Body of pancreas (tissue), 4 donors: ENCODE results near the gene LPP. TPM values are rescaled to one million over a fixed set of nuclear protein-coding genes. Genes with fewer than 3 reads are reported as not detected.

Experiments used
- ATAC-seq: fragments of 150-250 bp; one replicate; pipeline ENCODE4 v1.9.1; 2016
- DNase-seq, 4 donors: peaks; one replicate each; pipeline ENCODE4 v3.0.0-alpha.2; 2019
- H3K27ac ChIP-seq, 4 donors: fragments of 200-600 bp; sonication (generic); 1 replicate in 3 of 4; 2 replicates in 1 of 4; pipeline versions ENCODE4 v1.5.1 to v1.6.1; 2016 to 2019; ENCODE audit warnings: mild to moderate bottlenecking in 1 of 4, mixed read lengths in 1 of 4, moderate library complexity in 1 of 4
- H3K27me3 ChIP-seq, 2 donors: fragments of 200-600 bp; sonication (generic); one replicate each; pipeline ENCODE4 v1.6.0; 2016; ENCODE audit warnings: mild to moderate bottlenecking in 1 of 2
- H3K36me3 ChIP-seq, 2 donors: fragments of 200-600 bp; sonication (generic); replicated peaks in 1 of 2; 2 replicates each; pipeline ENCODE4 v1.5.1; 2016; ENCODE audit warnings: low read depth in 2 of 2; ENCODE audit not compliant: insufficient read depth in 1 of 2
- H3K4me1 ChIP-seq: fragments of 200-600 bp; sonication (generic); one replicate; pipeline ENCODE4 v1.6.0; 2016
- H3K4me3 ChIP-seq, 2 donors: fragments of 200-600 bp; sonication (generic); 1 replicate in 1 of 2; 2 replicates in 1 of 2; pipeline ENCODE4 v1.5.1; 2016 to 2019
- H3K9me3 ChIP-seq, 3 donors: fragments of 200-600 bp; sonication (generic); 1 replicate in 2 of 3; 2 replicates in 1 of 3; pipeline ENCODE4 v1.5.1; 2016
- POLR2A ChIP-seq, 3 donors: fragments of 450-650 bp; IDR thresholded peaks; one replicate each; pipeline ENCODE4 v1.6.1; 2016; ENCODE audit warnings: antibody characterized with exemption in 3 of 3, mild to moderate bottlenecking in 2 of 3
- WGBS, 2 donors: methylation state at CpG; one replicate each; pipeline ENCODE4 v1.1.5; 2017; 5-methylcytosine and 5-hydroxymethylcytosine counted together
- intact Hi-C: fragments of 100-400 bp; cut with DNase I; formaldehyde crosslinking; loops from one replicate; pipeline ENCODE4 v1.15.1; 2023
- total RNA-seq, 2 donors: library from RNA; depleted of rRNA; stranded (reverse); fragments of >200 nt; gene quantifications; one replicate each; pipeline ENCODE4 v1.1.0, GENCODE V29; 2016
- TF ChIP-seq, protein P1 (sequence below), 7 experiments: fragments of 450-650 bp in 4 of 7; fragments of 200-600 bp in 3 of 7; sonication (generic) in 3 of 7; IDR thresholded peaks; one replicate each; pipeline ENCODE4 v1.5.1; 2016 to 2019; ENCODE audit warnings: antibody characterized with exemption in 7 of 7

Gene LPP
- total RNA-seq, 2 donors from 2014 or later = 60.6 to 65.1 TPM

DNA sequence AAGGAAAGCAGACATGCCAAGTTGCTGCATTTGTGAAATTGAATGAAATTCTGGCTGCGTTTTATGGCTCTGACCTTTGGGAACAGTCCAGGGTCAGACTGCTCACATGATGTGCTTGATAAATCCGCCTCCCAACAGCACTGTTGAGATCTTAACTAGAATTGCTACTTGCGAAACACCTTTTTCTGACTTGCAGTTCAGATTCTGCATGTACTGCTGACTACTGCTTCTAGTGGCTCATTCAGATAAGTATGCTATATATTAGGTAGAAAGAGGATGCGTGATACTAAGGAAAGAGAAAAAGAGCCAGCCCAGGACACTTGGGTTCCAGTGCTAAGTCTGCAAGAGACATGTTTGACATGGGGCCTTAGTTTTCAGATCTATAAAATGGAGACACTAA is 129.4 kb downstream of the LPP start:
- peak; percentile 86 for ATAC-seq
- WGBS, 2 donors = 30% methylated on average over 4 of the region's 4 CpGs
- TF ChIP-seq, protein P1, sequence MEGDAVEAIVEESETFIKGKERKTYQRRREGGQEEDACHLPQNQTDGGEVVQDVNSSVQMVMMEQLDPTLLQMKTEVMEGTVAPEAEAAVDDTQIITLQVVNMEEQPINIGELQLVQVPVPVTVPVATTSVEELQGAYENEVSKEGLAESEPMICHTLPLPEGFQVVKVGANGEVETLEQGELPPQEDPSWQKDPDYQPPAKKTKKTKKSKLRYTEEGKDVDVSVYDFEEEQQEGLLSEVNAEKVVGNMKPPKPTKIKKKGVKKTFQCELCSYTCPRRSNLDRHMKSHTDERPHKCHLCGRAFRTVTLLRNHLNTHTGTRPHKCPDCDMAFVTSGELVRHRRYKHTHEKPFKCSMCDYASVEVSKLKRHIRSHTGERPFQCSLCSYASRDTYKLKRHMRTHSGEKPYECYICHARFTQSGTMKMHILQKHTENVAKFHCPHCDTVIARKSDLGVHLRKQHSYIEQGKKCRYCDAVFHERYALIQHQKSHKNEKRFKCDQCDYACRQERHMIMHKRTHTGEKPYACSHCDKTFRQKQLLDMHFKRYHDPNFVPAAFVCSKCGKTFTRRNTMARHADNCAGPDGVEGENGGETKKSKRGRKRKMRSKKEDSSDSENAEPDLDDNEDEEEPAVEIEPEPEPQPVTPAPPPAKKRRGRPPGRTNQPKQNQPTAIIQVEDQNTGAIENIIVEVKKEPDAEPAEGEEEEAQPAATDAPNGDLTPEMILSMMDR (IDR thresholded peaks at IDR 0.05) = peak in 4 of 7 experiments; percentile 30 to 60 (median 48)
- no peak for TF ChIP-seq POLR2A (IDR thresholded peaks at IDR 0.05)

DNA sequence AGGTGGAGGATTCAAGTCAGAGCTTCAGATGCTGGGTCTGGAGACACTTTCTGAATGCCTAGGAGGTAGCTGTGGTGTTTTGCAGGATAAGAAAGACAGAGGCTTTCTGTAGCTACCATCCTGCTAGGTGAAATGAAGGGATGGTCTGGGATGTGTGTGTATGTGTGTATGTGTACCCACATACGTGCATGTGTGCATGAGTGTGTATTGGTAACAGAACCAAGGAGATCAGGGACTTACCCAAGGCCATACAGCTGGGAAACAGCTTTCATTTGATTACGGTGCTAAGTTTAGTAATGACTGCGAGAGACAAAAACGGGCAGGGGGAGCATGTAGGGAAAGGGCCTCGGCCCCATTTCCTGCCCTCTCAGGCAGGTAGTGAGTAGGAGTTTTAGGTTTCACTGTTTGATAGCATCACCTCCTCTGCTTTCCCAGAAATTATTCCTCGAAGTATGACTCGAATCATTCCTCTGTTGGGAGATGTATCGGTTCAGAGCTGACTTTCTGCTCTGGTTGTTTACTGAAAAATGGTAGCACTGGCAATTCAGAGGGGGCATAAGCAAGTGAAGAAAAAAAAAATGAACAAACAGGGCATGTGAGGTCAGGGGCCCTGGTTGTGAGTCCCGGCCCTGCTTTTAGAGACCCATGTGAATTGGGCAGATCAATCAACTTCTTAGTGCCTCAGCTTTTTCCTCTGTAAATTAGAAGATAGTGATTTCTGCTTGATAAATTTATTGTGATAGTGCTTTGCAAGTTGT is 130.7 kb downstream of the LPP start:
- Histone ChIP-seq H3K4me3 (no peak overlapping the region), H3K9me3 (no peaks in the 10 kb centered on the region), H3K36me3 (no peaks in the 10 kb centered on the region), H3K4me1 (peaks cover 24% of the 10 kb centered on the region), H3K27ac (no peak overlapping the region), H3K27me3 (no peaks in the 10 kb centered on the region)
- 86% methylated on average over 9 of the region's 9 CpGs for WGBS, 2 donors
- no peak for DNase-seq
- TF ChIP-seq, protein P1 (IDR thresholded peaks at IDR 0.05) = no peak
- no peak for TF ChIP-seq POLR2A (IDR thresholded peaks at IDR 0.05)
- intact Hi-C loops = no loop called here
- ATAC-seq = no peak

More for the DNA sequence above, 129.4 kb downstream of the LPP start:
- H3K9me3 ChIP-seq = no peaks in the 10 kb centered on the region
- H3K36me3 ChIP-seq = no peaks in the 10 kb centered on the region
- H3K4me3 ChIP-seq = no peak overlapping the region
- DNase-seq = peak; percentile 41 to 63 (median 58)
- H3K27ac ChIP-seq = peak overlapping the region in 3 of 4 donors; percentile 4 to 32 (median 8)
- peaks cover 24% of the 10 kb centered on the region for H3K4me1 ChIP-seq
- no peaks in the 10 kb centered on the region for H3K27me3 ChIP-seq
- intact Hi-C loops = no loop called here

DNA sequence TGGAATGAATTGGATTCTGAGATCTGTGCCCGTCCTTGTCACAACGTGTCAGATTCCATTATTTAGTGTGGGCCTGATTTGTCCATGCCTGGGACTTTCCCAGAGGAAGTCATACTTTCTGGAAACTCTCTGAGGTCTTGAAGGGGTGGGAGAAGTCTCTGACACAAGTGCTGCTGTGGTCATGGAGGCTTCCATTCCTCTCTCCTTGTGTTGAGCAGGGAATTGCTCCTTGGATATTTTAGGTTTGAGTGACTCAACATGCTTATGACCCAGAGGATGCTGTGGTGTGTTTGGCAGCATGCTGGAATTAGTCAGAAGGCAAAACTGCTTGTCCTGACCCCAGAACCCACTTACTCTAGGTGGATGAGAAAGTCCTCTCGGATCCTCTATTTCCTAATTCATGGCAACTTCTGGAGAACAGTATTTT is 132.1 kb downstream of the LPP start:
- no peak for TF ChIP-seq POLR2A (IDR thresholded peaks at IDR 0.05)
- TF ChIP-seq, protein P1 (IDR thresholded peaks at IDR 0.05) = no peak
- ATAC-seq = peak; percentile 39
- no peaks in the 10 kb centered on the region for H3K36me3 ChIP-seq
- H3K27me3 ChIP-seq = no peaks in the 10 kb centered on the region
- no peak overlapping the region for H3K4me3 ChIP-seq
- 57 to 62% methylated on average over 3 of the region's 3 CpGs for WGBS, 2 donors
- no peak overlapping the region for H3K27ac ChIP-seq
- H3K4me1 ChIP-seq = peaks cover 36% of the 10 kb centered on the region
- DNase-seq = peak in 2 of 4 donors; percentile 25 to 58
- no peaks in the 10 kb centered on the region for H3K9me3 ChIP-seq
- intact Hi-C loops = no loop called here

DNA sequence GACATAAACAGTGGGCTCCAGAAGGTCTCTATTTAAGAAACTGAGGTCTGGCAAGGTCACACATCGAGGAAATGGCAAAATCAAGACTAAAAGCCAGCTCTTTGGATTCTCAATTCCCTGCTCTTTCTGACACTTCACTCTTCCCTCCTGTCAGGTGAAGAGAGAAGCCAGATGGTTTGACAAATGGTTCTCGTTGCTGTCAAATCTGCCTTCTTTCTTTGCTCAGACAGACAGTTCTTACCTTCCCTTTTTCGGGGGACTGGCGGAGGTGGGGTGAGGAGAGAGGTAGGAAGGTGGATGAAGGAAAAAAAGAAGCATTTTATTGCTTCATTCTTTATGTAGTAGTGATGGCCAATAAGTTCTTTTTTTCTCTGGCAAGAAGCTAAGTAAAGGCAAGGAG is 133.4 kb downstream of the LPP start:
- TF ChIP-seq POLR2A (IDR thresholded peaks at IDR 0.05) = no peak
- TF ChIP-seq, protein P1 (IDR thresholded peaks at IDR 0.05) = no peak
- ATAC-seq = no peak
- intact Hi-C loops = no loop called here
- Histone ChIP-seq H3K36me3 (no peaks in the 10 kb centered on the region), H3K4me3 (no peak overlapping the region), H3K27ac (no peak overlapping the region), H3K9me3 (no peaks in the 10 kb centered on the region), H3K27me3 (no peaks in the 10 kb centered on the region), H3K4me1 (peaks cover 36% of the 10 kb centered on the region)
- DNase-seq = no peak
- 92 to 94% methylated on average over 4 of the region's 4 CpGs for WGBS, 2 donors
